CD1c-positive myeloid dendritic cell (primary cell): ENCODE results near the gene DHX34.
A peak's percentile ranks its signal among the peaks of the same experiment; 100 is the strongest.
"Not testable (repeated sequence)": the region's sequence is repeated elsewhere in the genome, so short reads cannot be mapped to it uniquely, and the experiment has no call there.

Experiments used
- DNase-seq: peaks from one replicate; pipeline ENCODE4 v3.0.0-alpha.2; 2016; ENCODE audit errors: extremely low spot score

Gene DHX34

GRCh38 chr19:47323872-47324271 is 25.2 kb upstream of the DHX34 start:
- no peak for DNase-seq

GRCh38 chr19:47324502-47324901 is 24.6 kb upstream of the DHX34 start:
- peak; percentile 90 for DNase-seq

- peak; percentile 86 for DNase-seq
Observed at GRCh38 chr19:47330466-47330869, 18.6 kb upstream of the DHX34 start.

GRCh38 chr19:47331490-47331889 is 17.6 kb upstream of the DHX34 start:
- no peak for DNase-seq

- peak; percentile 56 for DNase-seq
Observed at GRCh38 chr19:47331931-47332547, 17.1 kb upstream of the DHX34 start, which contains the start of gene C5AR2. TSS of gene C5AR2 (plus strand) at chr19:47332175. CDS start at chr19:47340800, 8,625 bp downstream.

- peak; percentile 77 for DNase-seq
Observed at GRCh38 chr19:47336765-47337718, 12.1 kb upstream of the DHX34 start.

- no peak for DNase-seq
Observed at GRCh38 chr19:47339196-47339880, 9.8 kb upstream of the DHX34 start.

GRCh38 chr19:47340477-47341208 is 8.5 kb upstream of the DHX34 start:
- no peak for DNase-seq

GRCh38 chr19:47341734-47342133 is 7.4 kb upstream of the DHX34 start:
- DNase-seq: no peak

- DNase-seq: no peak
Observed at GRCh38 chr19:47343194-47343802, 5.8 kb upstream of the DHX34 start.

GRCh38 chr19:47344425-47344824 is 4.7 kb upstream of the DHX34 start:
- DNase-seq: no peak

- not testable (repeated sequence) for DNase-seq
Observed at GRCh38 chr19:47346024-47346423, 3.1 kb upstream of the DHX34 start.

GRCh38 chr19:47350630-47351029 is 1.5 kb downstream of the DHX34 start:
- DNase-seq: peak; percentile 18

GRCh38 chr19:47351548-47351947 is 2.4 kb downstream of the DHX34 start:
- DNase-seq: peak; percentile 25

- peak; percentile 8 for DNase-seq
Observed at GRCh38 chr19:47352095-47352494, 3.0 kb downstream of the DHX34 start.

- no peak for DNase-seq
Observed at GRCh38 chr19:47353307-47353712, 4.2 kb downstream of the DHX34 start.

- no peak for DNase-seq
Observed at GRCh38 chr19:47356900-47357299, 7.8 kb downstream of the DHX34 start.

- no peak for DNase-seq
Observed at GRCh38 chr19:47357788-47358680, 8.9 kb downstream of the DHX34 start.

- DNase-seq: no peak
Observed at GRCh38 chr19:47358936-47359335, 9.8 kb downstream of the DHX34 start.

GRCh38 chr19:47362321-47362720 is 13.2 kb downstream of the DHX34 start:
- no peak for DNase-seq
